NB4 (cell line): ENCODE measurements around the gene OSCAR.

Source experiments
- DNase-seq: peaks from one replicate; pipeline ENCODE4 v3.0.0; 2010; ENCODE audit warnings: low read depth
- H3K4me3 ChIP-seq: one replicate; pipeline ENCODE4 v1.5.1; 2011; ENCODE audit warnings: mild to moderate bottlenecking, low read depth, low read length, moderate library complexity
- MYC ChIP-seq: IDR thresholded peaks from 2 replicates; pipeline ENCODE4 v1.6.1; 2011; ENCODE audit warnings: low read depth, low read length
- POLR2A ChIP-seq: IDR thresholded peaks from 2 replicates; pipeline ENCODE4 v1.6.1; 2011; ENCODE audit warnings: mild to moderate bottlenecking; ENCODE audit not compliant: insufficient read length; ENCODE audit errors: extremely low read depth
- TF ChIP-seq, protein P1 (sequence below): IDR thresholded peaks from 2 replicates; pipeline ENCODE4 v1.6.1; 2011; ENCODE audit warnings: low read depth, low read length
- TF ChIP-seq, protein P2 (sequence below): IDR thresholded peaks from one replicate; pipeline ENCODE4 v1.5.1; 2012; ENCODE audit warnings: low read depth, low read length

The OSCAR gene

DNA sequence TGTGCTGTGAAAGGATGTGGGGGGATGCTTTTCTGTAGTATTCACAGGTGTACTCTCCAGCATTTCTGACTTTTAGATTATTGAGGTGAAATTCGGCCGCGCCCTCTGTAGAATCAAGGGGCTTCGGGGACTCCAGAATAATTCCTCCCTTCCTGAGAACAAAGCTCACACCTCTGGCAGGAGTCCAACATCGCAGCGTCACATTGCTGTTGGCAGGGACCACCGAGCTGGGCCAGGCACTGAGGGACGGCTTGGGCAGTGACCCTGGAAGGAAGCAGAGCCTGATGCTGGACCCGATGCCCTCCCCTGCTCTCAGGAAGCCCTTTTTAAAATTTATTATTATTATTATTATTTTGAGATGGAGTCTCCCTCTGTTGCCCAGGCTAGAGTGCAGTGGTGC, 25.8 kb downstream of the OSCAR start:
- DNase-seq = no peak
- TF ChIP-seq MYC = no peak
- TF ChIP-seq, protein P1, sequence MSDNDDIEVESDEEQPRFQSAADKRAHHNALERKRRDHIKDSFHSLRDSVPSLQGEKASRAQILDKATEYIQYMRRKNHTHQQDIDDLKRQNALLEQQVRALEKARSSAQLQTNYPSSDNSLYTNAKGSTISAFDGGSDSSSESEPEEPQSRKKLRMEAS = no peak
- TF ChIP-seq POLR2A = no peak
- TF ChIP-seq, protein P2, sequence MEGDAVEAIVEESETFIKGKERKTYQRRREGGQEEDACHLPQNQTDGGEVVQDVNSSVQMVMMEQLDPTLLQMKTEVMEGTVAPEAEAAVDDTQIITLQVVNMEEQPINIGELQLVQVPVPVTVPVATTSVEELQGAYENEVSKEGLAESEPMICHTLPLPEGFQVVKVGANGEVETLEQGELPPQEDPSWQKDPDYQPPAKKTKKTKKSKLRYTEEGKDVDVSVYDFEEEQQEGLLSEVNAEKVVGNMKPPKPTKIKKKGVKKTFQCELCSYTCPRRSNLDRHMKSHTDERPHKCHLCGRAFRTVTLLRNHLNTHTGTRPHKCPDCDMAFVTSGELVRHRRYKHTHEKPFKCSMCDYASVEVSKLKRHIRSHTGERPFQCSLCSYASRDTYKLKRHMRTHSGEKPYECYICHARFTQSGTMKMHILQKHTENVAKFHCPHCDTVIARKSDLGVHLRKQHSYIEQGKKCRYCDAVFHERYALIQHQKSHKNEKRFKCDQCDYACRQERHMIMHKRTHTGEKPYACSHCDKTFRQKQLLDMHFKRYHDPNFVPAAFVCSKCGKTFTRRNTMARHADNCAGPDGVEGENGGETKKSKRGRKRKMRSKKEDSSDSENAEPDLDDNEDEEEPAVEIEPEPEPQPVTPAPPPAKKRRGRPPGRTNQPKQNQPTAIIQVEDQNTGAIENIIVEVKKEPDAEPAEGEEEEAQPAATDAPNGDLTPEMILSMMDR = no peak
- no peak overlapping the region for H3K4me3 ChIP-seq

DNA sequence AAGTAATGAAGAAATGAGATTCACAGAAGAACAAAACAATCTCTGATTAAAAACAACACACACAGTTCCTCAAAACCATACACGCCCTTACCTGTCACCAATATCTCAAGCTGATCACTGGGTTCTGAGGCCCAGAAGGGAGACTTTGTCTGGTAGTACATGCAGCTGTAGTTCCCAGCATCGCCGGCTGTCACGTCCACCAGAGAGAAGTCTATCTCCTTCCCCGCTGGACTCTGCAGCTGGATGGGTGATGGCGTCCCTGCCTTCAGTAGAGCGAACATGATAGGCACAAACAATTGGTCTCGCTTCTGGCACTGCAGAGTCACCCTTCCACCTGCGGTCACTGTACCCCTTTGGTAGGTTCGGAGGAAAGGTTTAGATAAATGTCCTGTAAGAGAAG, 26.8 kb downstream of the OSCAR start:
- no peak overlapping the region for H3K4me3 ChIP-seq
- TF ChIP-seq, protein P1 = no peak
- TF ChIP-seq POLR2A (no peak), MYC (no peak)
- TF ChIP-seq, protein P2 = no peak
- no peak for DNase-seq

DNA sequence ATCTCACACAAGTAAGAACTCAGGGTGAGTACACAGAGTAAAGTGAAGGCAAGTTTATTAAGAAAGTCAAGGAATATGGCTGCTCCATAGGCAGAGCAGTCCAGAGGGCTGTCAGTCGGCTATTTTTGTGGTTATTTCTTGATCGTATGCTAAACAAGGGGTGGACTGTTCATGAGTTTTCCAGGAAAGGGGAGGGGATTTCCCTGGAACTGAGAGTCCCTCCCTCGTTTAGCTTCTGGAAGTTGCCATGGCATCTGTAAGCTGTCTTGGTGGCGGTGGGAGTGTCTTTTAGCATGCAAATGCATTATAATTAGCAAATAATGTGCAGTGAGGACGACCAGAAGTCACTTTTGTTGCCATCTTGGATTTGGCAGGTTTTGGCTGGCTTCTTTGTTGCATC, 31.1 kb downstream of the OSCAR start:
- TF ChIP-seq, protein P1 = no peak
- TF ChIP-seq MYC (no peak), POLR2A (no peak)
- TF ChIP-seq, protein P2 = no peak
- DNase-seq = no peak
- H3K4me3 ChIP-seq = no peak overlapping the region

DNA sequence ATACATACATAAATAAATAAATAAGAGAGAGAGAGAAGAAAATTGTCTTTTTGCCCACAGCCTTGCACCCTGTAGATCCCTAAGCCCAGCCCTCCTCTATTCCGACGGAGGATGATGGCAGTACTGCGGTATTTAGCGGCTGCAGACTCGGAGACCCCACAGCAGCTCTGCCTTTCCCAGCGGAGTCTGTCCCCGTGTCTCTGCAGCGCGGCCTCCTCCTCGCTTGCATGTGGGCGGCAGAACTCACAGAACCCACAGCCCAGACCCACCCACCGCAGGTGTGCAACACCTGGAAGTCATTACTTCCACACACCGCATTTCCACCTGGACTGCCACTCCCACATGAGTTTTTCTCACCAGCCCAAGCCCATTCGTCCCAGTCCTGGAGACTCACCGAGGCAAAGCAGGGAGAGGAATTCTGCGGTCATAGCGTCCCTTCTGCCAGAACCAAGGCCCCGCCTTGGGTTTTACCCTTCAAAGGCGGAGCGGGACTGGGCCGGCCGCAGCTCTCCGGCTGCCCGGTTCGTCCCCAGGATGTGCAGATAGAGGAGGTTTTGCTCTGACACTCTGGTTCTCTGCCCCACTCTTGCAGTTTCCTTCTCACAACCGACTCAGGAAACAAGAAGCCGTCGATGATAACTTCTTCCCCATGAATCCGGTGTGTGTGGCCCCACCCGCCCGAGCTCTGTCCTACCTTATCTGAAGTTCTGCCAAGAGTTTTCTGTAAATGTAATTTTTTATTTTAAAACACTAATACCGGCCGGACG, 37.1 kb downstream of the OSCAR start, which contains the start of gene VSTM1:
Gene VSTM1 (minus strand): TSS at position 548 of the 767 bp plus-strand sequence. CDS start 120 bp downstream, at position 428.
- DNase-seq = no peak
- TF ChIP-seq, protein P1 = no peak
- TF ChIP-seq POLR2A (no peak), MYC (no peak)
- TF ChIP-seq, protein P2 = no peak
- H3K4me3 ChIP-seq = no peak within 1 kb of the TSS

DNA sequence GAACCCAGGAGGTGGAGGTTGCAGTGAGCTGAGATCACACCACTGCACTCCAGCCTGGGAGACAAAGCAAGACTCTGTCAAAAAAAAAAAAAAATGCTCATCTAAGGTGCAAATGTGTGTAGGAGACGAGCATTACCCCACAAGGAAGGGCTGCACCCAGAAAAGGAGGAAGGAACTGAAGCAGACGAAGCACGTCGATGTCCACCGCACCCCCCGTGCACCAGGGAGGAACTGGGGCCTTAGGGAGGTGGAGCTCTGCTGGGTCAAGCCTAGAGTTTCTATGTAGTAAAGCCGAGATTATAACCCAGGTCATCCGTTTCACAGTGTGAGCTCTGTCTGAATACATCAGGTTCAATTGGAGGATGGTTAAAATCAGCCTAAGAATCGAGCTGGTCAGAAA, 38.0 kb downstream of the OSCAR start:
- TF ChIP-seq, protein P1 = no peak
- TF ChIP-seq POLR2A (no peak), MYC (no peak)
- TF ChIP-seq, protein P2 = no peak
- peak; percentile 77 for DNase-seq
- H3K4me3 ChIP-seq = no peak overlapping the region

DNA sequence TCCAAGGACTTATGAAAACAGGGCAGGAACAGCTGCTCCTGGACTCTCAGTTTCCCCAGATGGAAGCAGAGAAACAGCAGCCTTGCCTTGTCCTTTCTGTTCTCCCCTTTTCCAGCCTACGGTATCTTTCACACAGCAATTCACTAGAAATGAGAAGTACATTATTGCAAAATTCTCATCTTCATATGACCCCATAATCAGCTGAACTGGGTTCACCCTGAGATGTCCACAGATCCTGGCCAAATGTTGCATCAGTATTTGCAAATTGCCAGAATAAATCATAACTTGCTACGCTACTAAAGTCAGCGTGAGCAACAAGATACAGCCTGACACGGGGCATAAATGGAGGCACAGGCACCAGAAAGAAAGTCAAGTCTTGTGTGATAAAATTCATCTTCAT, 53.0 kb downstream of the OSCAR start:
- DNase-seq = peak; percentile 44
- TF ChIP-seq MYC = no peak
- TF ChIP-seq POLR2A = no peak
- TF ChIP-seq, protein P2 = no peak
- TF ChIP-seq, protein P1 = no peak
- no peak overlapping the region for H3K4me3 ChIP-seq
